IMR-90 (cell line): ENCODE measurements around the gene FAM229A. TPM values are rescaled to one million over a fixed set of nuclear protein-coding genes. Genes with fewer than 3 reads are reported as not detected.
A peak's percentile ranks its signal among the peaks of the same experiment; 100 is the strongest.

Experiments used
- ATAC-seq: fragments of 200-7000 bp; cut with Tn5 transposase; 2 replicates; pipeline ENCODE4 v1.9.1; 2020; ENCODE audit warnings: low read depth, mild to moderate bottlenecking, moderate library complexity
- BruUV-seq: library from RNA; stranded (reverse); fragments of 400-500 nt; replicated peaks from 2 replicates; lab custom pipeline; 2021; lab: Mats Ljungman, UMichigan
- CTCF ChIA-PET: fragments of 300-600 bp; formaldehyde crosslinking; extraction: SDS; loops from one replicate; lab custom pipeline; 2021; ENCODE audit warnings: antibody characterized with exemption; lab: Yijun Ruan, JAX
- POLR2A ChIA-PET: fragments of 300-600 bp; sonication (Branson Sonifier 250); formaldehyde crosslinking; loops from one replicate; lab custom pipeline; 2022; ENCODE audit warnings: antibody characterized with exemption; ENCODE audit not compliant: unreplicated experiment; lab: Charles Lee
- DNase-seq: peaks from one replicate; pipeline ENCODE4 v3.0.0; 2013
- H2AFZ ChIP-seq: replicated peaks from 2 replicates; pipeline ENCODE3; 2013; ENCODE audit warnings: low read length, mild to moderate bottlenecking; ENCODE audit not compliant: poor library complexity
- H2AK5ac ChIP-seq: 2 replicates; pipeline ENCODE4 v1.6.1; 2013; ENCODE audit warnings: low read depth, low read length, inconsistent platforms
- H2AK9ac ChIP-seq: replicated peaks from 2 replicates; pipeline ENCODE3; 2013; ENCODE audit warnings: mild to moderate bottlenecking, low read depth, low read length, moderate library complexity; ENCODE audit not compliant: poor library complexity
- H2BK120ac ChIP-seq: 2 replicates; pipeline ENCODE4 v1.6.1; 2013; ENCODE audit warnings: low read depth, low read length, inconsistent platforms
- H2BK15ac ChIP-seq: 3 replicates; pipeline ENCODE4 v1.6.1; 2013; ENCODE audit warnings: low read depth, low read length, inconsistent platforms
- H2BK20ac ChIP-seq: 2 replicates; pipeline ENCODE4 v1.6.1; 2013; ENCODE audit warnings: low read depth, mild to moderate bottlenecking, inconsistent platforms, low read length, moderate library complexity
- H2BK5ac ChIP-seq: 2 replicates; pipeline ENCODE4 v1.6.1; 2013; ENCODE audit warnings: mild to moderate bottlenecking, low read depth, low read length, inconsistent platforms; ENCODE audit not compliant: poor library complexity, severe bottlenecking
- H3K14ac ChIP-seq: replicated peaks from 2 replicates; pipeline ENCODE4 v1.6.1; 2013; ENCODE audit warnings: low read depth, low read length, inconsistent platforms
- H3K18ac ChIP-seq: 2 replicates; pipeline ENCODE4 v1.6.1; 2013; ENCODE audit warnings: low read depth, low read length, control low read depth
- H3K23ac ChIP-seq: 2 replicates; pipeline ENCODE4 v1.6.1; 2013; ENCODE audit warnings: low read depth, low read length, inconsistent platforms
- H3K27ac ChIP-seq: 2 replicates; pipeline ENCODE4 v1.5.1; 2013; ENCODE audit warnings: mild to moderate bottlenecking, control low read depth, low read length; ENCODE audit not compliant: insufficient read depth
- H3K27me3 ChIP-seq: 2 replicates; pipeline ENCODE4 v1.6.1; 2013; ENCODE audit warnings: low read length; ENCODE audit not compliant: control insufficient read depth, insufficient read depth
- H3K36me3 ChIP-seq: 2 replicates; pipeline ENCODE4 v1.6.1; 2013; ENCODE audit warnings: low read length, mixed read lengths; ENCODE audit not compliant: control insufficient read depth, insufficient read depth
- H3K4ac ChIP-seq: 2 replicates; pipeline ENCODE4 v1.6.1; 2013; ENCODE audit warnings: low read depth, low read length, inconsistent platforms
- H3K4me1 ChIP-seq: 2 replicates; pipeline ENCODE4 v1.6.1; 2013; ENCODE audit warnings: low read length, mixed read lengths; ENCODE audit not compliant: control insufficient read depth, insufficient read depth
- H3K4me2 ChIP-seq: 2 replicates; pipeline ENCODE4 v1.6.1; 2013; ENCODE audit warnings: low read depth, mild to moderate bottlenecking, control low read depth, low read length, moderate library complexity
- H3K4me3 ChIP-seq: 2 replicates; pipeline ENCODE4 v1.5.1; 2013; ENCODE audit warnings: low read depth, mild to moderate bottlenecking, control low read depth, low read length, moderate library complexity; ENCODE audit not compliant: insufficient read depth
- H3K56ac ChIP-seq: 2 replicates; pipeline ENCODE4 v1.6.1; 2013; ENCODE audit warnings: low read length, inconsistent platforms; ENCODE audit not compliant: insufficient read depth; ENCODE audit errors: extremely low read depth
- H3K79me1 ChIP-seq, 2 experiments: 2 replicates each; pipeline ENCODE4 v1.6.1; 2013; ENCODE audit warnings: low read length in 2 of 2, inconsistent platforms in 1 of 2, low read depth in 1 of 2
- H3K9ac ChIP-seq: 2 replicates; pipeline ENCODE4 v1.6.1; 2013; ENCODE audit warnings: low read depth, low read length, control low read depth
- H3K9me1 ChIP-seq: 2 replicates; pipeline ENCODE4 v1.6.1; 2013; ENCODE audit warnings: low read length, inconsistent platforms; ENCODE audit not compliant: insufficient read depth
- H3K9me3 ChIP-seq: 2 replicates; pipeline ENCODE4 v1.6.1; 2013; ENCODE audit warnings: low read length; ENCODE audit not compliant: control insufficient read depth, insufficient read depth
- H4K20me1 ChIP-seq: 2 replicates; pipeline ENCODE4 v1.6.1; 2013; ENCODE audit warnings: low read length, inconsistent platforms; ENCODE audit not compliant: insufficient read depth
- H4K5ac ChIP-seq: 2 replicates; pipeline ENCODE4 v1.6.1; 2013; ENCODE audit warnings: mild to moderate bottlenecking, low read depth, low read length, control low read depth
- H4K8ac ChIP-seq, 2 experiments: 2 replicates each; pipeline ENCODE4 v1.6.1; 2013; ENCODE audit warnings: low read depth in 2 of 2, low read length in 2 of 2, control low read depth in 1 of 2, inconsistent platforms in 1 of 2
- H4K91ac ChIP-seq: 2 replicates; pipeline ENCODE4 v1.6.1; 2013; ENCODE audit warnings: low read depth, low read length, inconsistent platforms; ENCODE audit not compliant: insufficient read depth
- CEBPB ChIP-seq: IDR thresholded peaks from 2 replicates; pipeline ENCODE4 v1.6.1; 2012; ENCODE audit warnings: low read depth, low read length, improper control_type of control experiment
- NFE2L2 ChIP-seq: fragments of 150-350 bp; IDR thresholded peaks from 2 replicates; pipeline ENCODE4 v1.6.1; 2016; ENCODE audit warnings: low read depth, mild to moderate bottlenecking, low read length
- WGBS, 2 experiments: methylation state at CpG; one replicate each; pipeline versions ENCODE4 v1.1.5 to v1.1.7; 2013; ENCODE audit warnings: missing lambda C conversion rate in 2 of 2; ENCODE audit not compliant: insufficient read length in 1 of 2; ENCODE audit errors: extremely low coverage in 2 of 2; 5-methylcytosine and 5-hydroxymethylcytosine counted together
- dilution Hi-C: fragments of 300-500 bp; cut with HindIII; formaldehyde crosslinking; loops from one replicate; pipeline ENCODE4 v1.14.3; 2018; ENCODE audit warnings: low sequenced_read_pairs; ENCODE audit not compliant: unreplicated experiment
- in situ Hi-C: fragments of 300-500 bp; cut with MboI; formaldehyde crosslinking; loops from 3 replicates; pipeline ENCODE4 v1.14.3; 2019; ENCODE audit warnings: low sequenced_read_pairs, inconsistent platforms, mixed read lengths
- intact Hi-C: fragments of 100-400 bp; cut with micrococcal nuclease; formaldehyde crosslinking; loops from 2 replicates; pipeline ENCODE4 v1.10.0; 2022
- polyA plus RNA-seq, 3 experiments: library from polyadenylated mRNA; depleted of rRNA; stranded (reverse); fragments of >200 nt; gene quantifications; 2 replicates each; pipeline ENCODE4 v1.2.3, GENCODE V29; 2012; ENCODE audit warnings: low replicate concordance in 1 of 3
- total RNA-seq: library from RNA; depleted of rRNA; stranded (reverse); fragments of >200 nt; gene quantifications from 2 replicates; pipeline ENCODE4 v1.2.3, GENCODE V29; 2012

FAM229A gene
- total and polyA plus RNA-seq, 2 of the 4 experiments (the other 2 are of a cell fraction) = 0.36 to 4.3 TPM

- Histone ChIP-seq H3K9ac (no peak overlapping the region), H2BK120ac (no peak overlapping the region), H3K4me1 (peaks cover 4% of the 10 kb centered on the region), H4K91ac (no peak overlapping the region), H3K9me1 (peaks cover 7% of the 10 kb centered on the region; the same call in 1 of the 2 replicates), H3K56ac (no peak overlapping the region), H3K27ac (no peak overlapping the region), H3K27me3 (no peaks in the 10 kb centered on the region), H3K79me1 (peaks cover 21 to 52% of the 10 kb centered on the region in 2 experiments), H4K8ac (no peak overlapping the region), H2BK20ac (no peak overlapping the region), H3K4me3 (no peak overlapping the region), H3K4me2 (no peak overlapping the region), H4K20me1 (no peaks in the 10 kb centered on the region; the same call in 1 of the 2 replicates), H3K9me3 (no peaks in the 10 kb centered on the region), H2AK5ac (no peak overlapping the region), H2BK5ac (no peak overlapping the region), H3K18ac (no peak overlapping the region), H4K5ac (no peak overlapping the region), H3K4ac (no peak overlapping the region), H2BK15ac (no peak overlapping the region), H2AFZ (no peak overlapping the region), H3K14ac (no peak overlapping the region), H3K36me3 (peaks cover 29% of the 10 kb centered on the region), H3K23ac (no peak overlapping the region), H2AK9ac (no peak overlapping the region)
- intact Hi-C loops = no loop called here
- ChIA-PET CTCF (no interaction called here), POLR2A (no interaction called here)
- in situ Hi-C loops = no loop called here
- WGBS, 2 experiments = 97% methylated on average over 4 of the region's 10 CpGs; no CpG with 5 or more reads in 1 of the 2 experiments
- no peak for DNase-seq
- dilution Hi-C loops = no loop called here
- no peak for ATAC-seq
- TF ChIP-seq CEBPB = peak; percentile 25; the same call in 1 of the 2 replicates
- TF ChIP-seq NFE2L2 = no peak
- no TSS peak for BruUV-seq
Measured at GRCh38 chr1:32318127-32318869, 44.0 kb downstream of the FAM229A start.
